Neutrophil (primary cell): ENCODE results near the gene ABCA7.

Source experiments
- H3K27ac ChIP-seq: fragments of 200-600 bp; sonication (generic); 2 replicates; pipeline ENCODE4 v1.5.1; 2016; ENCODE audit warnings: mild to moderate bottlenecking, moderate library complexity
- H3K27me3 ChIP-seq: fragments of 200-600 bp; sonication (generic); 2 replicates; pipeline ENCODE4 v1.6.0; 2016; ENCODE audit warnings: mild to moderate bottlenecking
- H3K36me3 ChIP-seq: fragments of 200-600 bp; sonication (generic); 2 replicates; pipeline ENCODE4 v1.5.1; 2017
- H3K4me1 ChIP-seq, 2 experiments: fragments of 200-600 bp in 1 of 2; sonication (generic) in 1 of 2; 1 replicate in 1 of 2; 2 replicates in 1 of 2; pipeline versions ENCODE4 v1.5.1 to v1.6.1; 2013 to 2016; ENCODE audit warnings: low read depth in 1 of 2, low read length in 1 of 2, mild to moderate bottlenecking in 1 of 2, moderate library complexity in 1 of 2; ENCODE audit not compliant: control insufficient read depth in 1 of 2, insufficient read depth in 1 of 2
- H3K4me3 ChIP-seq, 2 experiments: fragments of 200-600 bp in 1 of 2; sonication (generic) in 1 of 2; 1 replicate in 1 of 2; 2 replicates in 1 of 2; pipeline ENCODE4 v1.5.1; 2013 to 2016; ENCODE audit warnings: low read depth in 1 of 2, low read length in 1 of 2, mild to moderate bottlenecking in 1 of 2, moderate library complexity in 1 of 2
- H3K9me3 ChIP-seq: fragments of 200-600 bp; sonication (generic); 2 replicates; pipeline ENCODE4 v1.5.1; 2016
- TF ChIP-seq, protein P1 (sequence below): fragments of 200-600 bp; sonication (generic); IDR thresholded peaks from 2 replicates; pipeline ENCODE4 v1.5.1; 2016; ENCODE audit warnings: antibody characterized with exemption

Gene ABCA7

DNA sequence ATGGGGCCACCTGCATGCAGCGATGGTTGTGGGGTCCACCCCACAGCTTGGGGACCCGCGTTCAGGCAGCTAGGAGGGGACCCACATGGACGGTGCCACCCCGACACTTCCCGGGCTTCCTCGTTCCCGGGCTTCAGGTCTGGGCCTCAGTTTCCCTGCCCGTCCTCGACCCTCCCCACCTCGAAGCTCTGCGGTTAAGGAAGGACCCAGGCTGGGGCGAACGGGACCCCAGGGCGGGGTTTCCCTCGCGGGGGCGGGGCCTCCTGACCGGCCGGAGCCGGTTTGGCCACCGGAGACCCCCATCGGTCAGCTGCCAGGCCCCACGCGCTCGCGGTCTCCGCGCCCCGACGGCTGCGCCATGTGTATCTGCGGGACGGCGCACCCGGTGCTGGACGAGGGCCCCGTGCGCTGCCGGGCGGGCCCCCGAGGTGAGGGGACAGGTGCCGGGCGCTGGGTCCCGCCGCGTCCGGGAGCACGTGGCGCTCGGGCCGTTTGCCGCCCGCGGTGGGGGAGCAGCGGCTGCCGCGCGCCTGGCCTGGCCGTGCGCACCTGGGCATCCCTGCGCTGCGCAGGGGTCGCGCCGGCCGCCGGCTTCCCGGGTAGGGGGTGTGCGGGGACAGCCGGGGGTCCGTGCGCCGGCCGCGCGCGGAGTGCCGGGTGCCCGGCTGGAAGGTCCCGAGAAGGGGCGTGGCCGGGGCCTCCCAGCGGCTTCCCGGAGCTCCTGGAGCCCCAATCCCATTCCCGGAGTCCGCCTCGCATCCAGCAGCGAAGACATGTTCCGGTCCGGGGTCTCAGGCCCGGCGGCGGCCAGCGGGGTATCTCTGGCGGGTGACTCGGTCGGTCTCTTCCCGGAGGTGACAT lies 31.3 kb downstream of the ABCA7 start:
- H3K4me3 ChIP-seq, result peak overlapping the region in 1 of 2 experiments; percentile 10
- H3K27me3 ChIP-seq, result no peaks in the 10 kb centered on the region
- H3K27ac ChIP-seq, result peak overlapping the region; percentile 60
- TF ChIP-seq, protein P1, sequence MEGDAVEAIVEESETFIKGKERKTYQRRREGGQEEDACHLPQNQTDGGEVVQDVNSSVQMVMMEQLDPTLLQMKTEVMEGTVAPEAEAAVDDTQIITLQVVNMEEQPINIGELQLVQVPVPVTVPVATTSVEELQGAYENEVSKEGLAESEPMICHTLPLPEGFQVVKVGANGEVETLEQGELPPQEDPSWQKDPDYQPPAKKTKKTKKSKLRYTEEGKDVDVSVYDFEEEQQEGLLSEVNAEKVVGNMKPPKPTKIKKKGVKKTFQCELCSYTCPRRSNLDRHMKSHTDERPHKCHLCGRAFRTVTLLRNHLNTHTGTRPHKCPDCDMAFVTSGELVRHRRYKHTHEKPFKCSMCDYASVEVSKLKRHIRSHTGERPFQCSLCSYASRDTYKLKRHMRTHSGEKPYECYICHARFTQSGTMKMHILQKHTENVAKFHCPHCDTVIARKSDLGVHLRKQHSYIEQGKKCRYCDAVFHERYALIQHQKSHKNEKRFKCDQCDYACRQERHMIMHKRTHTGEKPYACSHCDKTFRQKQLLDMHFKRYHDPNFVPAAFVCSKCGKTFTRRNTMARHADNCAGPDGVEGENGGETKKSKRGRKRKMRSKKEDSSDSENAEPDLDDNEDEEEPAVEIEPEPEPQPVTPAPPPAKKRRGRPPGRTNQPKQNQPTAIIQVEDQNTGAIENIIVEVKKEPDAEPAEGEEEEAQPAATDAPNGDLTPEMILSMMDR, result no peak
- no peaks in the 10 kb centered on the region for H3K9me3 ChIP-seq
- peaks cover 85% of the 10 kb centered on the region for H3K36me3 ChIP-seq
- H3K4me1 ChIP-seq, result peaks cover 80 to 87% of the 10 kb centered on the region in 2 experiments

DNA sequence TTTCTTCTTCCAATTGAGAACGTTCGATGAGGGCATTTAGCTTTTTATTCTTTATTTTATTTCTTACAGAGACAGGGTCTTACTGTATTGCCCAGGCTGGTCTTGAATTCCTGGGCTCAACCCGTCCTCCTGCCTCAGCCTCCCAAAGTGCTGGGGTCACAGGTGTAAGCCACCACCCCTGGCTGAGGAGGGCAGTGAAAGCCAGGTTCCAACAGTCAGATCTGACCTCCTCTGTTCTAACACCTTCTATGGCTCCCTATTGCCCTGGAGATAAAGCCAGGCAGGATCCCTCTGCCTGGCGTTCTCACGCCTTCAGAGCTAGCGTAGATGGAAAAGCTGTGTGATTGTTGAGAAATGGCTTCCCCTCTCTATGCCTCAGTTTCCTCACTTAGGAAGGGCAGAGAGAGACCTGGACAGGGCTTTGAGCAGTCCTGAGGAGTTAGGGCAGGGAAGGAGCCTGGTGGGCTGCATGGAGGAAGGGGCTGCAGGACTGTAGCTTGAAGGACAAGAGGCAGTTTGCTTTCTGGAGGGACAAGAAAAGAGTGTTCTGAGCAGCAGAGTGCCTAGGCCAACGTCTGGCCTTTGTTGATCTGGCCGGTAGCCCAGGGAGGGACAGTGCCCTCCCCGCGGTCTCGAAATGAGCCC lies 32.6 kb downstream of the ABCA7 start:
- Histone ChIP-seq H3K4me3 (no peak overlapping the region), H3K27ac (peak overlapping the region; percentile 89), H3K36me3 (peaks cover 85% of the 10 kb centered on the region), H3K27me3 (no peaks in the 10 kb centered on the region), H3K4me1 (peaks cover 86 to 90% of the 10 kb centered on the region in 2 experiments), H3K9me3 (no peaks in the 10 kb centered on the region)
- TF ChIP-seq, protein P1, result no peak

DNA sequence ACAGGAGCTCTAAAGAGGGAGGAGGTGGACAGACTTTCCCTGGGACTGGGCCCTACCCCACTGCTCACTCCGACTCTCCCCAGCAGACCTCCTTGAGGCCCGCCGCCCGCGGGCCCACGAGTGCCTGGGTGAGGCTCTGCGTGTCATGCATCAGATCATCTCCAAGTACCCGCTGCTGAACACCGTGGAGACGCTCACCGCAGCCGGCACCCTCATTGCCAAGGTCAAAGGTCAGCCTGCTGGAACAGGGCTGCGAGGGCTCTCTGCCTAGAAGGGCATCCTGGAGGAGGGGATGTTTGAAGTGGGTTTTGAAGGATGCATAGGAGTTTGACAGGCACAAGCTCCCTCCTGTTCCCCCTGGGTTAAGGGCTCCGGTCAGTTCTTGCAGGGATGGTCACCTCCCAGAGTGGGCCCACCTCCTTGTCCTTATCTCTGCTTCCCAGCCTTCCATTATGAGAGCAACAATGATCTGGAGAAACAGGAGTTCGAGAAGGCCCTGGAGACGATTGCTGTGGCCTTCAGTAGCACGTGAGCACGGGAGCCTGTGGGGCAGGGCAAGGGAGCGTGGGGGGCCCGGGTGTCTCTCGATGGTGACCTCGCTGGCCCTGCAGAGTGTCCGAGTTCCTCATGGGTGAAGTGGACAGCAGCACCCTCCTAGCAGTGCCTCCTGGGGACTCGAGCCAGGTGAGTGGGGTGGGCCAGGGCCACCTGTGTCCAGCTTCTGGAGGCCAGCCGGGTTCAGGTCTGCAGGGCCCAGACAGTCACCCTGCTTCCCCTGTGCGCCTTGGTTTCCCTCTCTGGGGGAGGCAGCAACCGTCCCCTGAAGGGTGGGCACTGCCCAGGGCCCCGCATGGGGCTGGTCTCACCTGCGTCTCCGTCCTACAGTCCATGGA lies 33.4 kb downstream of the ABCA7 start:
- TF ChIP-seq, protein P1, result no peak
- Histone ChIP-seq H3K27ac (peak overlapping the region; percentile 89), H3K36me3 (peaks cover 90% of the 10 kb centered on the region), H3K4me3 (peak overlapping the region in 1 of 2 experiments; percentile 73), H3K4me1 (peaks cover 89% of the 10 kb centered on the region in 2 experiments), H3K9me3 (no peaks in the 10 kb centered on the region), H3K27me3 (no peaks in the 10 kb centered on the region)

DNA sequence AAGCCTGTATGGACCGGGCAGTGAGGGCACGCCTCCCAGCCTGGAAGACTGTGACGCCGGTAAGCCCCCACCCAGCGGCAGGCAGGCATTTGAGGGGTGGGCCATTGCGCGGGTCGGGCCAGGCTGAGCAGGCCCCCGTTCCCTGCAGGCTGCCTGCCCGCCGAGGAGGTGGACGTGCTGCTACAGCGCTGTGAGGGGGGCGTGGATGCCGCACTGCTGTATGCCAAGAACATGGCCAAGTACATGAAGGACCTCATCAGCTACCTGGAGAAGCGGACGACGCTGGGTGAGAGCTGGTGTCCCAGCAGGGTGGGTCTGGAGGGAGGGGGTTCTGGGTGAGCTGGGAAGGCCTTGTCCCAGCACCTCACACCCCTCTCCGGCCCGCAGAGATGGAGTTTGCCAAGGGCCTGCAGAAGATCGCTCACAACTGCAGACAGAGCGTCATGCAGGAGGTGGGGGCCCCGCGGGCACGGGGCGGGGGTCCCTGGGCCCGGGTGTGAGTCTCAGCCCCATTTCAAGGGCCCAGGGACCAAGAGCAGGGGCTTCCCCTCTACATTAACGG lies 34.1 kb downstream of the ABCA7 start:
- peaks cover 82% of the 10 kb centered on the region in 2 experiments for H3K4me1 ChIP-seq

More for the DNA sequence above, 34.1 kb downstream of the ABCA7 start:
- TF ChIP-seq, protein P1, result no peak
- H3K4me3 ChIP-seq, result peak overlapping the region; percentile 31 to 73
- peaks cover 90% of the 10 kb centered on the region for H3K36me3 ChIP-seq
- no peaks in the 10 kb centered on the region for H3K9me3 ChIP-seq
- H3K27me3 ChIP-seq, result no peaks in the 10 kb centered on the region
- peak overlapping the region; percentile 89 for H3K27ac ChIP-seq
